HG02852 (cell line): ENCODE data around the gene FYB1.

Experiments
- ATAC-seq: cut with Tn5 transposase; IDR thresholded peaks from one replicate; pipeline ENCODE4 v1.9.1; 2021; ENCODE audit warnings: mild to moderate bottlenecking, moderate library complexity; ENCODE audit not compliant: unreplicated experiment

FYB1 gene

DNA sequence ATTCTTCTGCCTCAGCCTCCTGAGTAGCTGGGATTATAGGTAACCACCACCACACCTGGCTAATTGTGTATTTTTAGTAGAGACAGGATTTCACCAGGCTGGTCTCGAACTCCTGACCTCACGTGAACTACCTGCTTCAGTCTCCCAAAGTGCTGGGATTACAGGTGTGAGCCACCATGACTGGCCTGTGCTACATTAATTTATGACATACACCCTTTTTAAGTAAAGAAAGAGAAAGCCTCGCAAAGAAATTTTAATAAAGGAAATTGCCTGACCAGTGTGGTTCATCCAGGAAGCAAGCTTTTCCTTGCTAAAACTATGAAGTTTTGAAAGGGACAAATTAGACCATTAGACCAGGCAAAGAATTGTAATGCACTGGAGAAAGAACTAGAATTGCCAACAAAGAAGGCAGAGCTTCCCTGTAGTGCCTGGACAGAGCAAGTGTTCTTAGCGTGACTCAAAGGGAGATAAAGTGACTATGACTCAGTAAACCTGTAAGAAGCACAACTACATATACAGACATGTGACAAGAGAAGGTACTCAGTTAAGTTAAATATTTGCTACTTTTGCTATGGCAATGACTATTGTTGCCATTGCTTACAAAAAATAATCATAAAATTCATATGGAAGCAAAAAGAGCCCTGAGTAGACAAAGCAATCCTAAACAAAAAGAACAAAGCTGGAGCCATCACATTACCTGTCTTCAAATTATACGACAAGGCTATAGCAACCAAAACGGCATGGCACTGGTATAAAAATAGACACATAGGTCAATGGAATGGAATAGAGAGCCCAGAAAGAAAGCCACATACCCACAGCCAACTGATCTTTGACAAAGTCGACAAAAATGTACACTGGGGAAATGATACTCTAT, 54.6 kb downstream of the FYB1 start:
- ATAC-seq, result no peak

DNA sequence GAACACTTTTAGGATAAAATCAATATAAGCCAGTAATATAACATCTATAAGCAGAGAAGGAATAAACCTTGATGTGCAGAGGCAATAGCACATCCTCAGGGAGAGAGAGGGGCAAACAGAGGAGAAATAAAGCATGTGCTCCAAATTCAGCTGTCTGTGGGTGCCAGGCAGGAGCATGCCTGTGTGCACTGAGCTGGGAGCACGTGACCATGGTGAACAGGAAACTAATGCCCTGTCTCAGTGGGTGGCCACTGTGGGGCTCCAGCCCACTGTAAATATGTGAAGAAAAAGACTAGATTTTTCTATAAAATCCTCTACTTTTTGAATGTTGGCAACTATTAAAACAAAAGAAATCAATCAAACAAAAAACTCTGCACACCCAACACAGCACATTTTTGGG, 55.3 kb downstream of the FYB1 start:
- ATAC-seq, result no peak

DNA sequence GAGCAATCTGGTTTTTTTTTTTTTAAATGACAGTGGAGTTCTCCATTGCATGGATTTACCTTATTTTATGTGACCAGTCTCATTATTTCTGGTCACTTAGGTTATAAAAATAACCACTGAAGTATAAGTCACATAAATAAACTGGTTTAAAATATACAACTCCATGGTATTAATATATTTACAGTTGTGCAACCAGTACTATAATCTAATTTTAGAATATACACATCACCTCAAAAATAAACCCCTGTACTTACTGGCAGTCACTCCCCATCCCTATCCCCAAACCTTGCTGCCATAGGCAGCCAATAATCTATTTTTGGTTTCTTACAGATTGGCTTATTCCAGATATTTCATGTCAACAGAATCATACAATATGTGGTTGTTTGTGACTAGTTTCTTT, 57.8 kb downstream of the FYB1 start:
- no peak for ATAC-seq

DNA sequence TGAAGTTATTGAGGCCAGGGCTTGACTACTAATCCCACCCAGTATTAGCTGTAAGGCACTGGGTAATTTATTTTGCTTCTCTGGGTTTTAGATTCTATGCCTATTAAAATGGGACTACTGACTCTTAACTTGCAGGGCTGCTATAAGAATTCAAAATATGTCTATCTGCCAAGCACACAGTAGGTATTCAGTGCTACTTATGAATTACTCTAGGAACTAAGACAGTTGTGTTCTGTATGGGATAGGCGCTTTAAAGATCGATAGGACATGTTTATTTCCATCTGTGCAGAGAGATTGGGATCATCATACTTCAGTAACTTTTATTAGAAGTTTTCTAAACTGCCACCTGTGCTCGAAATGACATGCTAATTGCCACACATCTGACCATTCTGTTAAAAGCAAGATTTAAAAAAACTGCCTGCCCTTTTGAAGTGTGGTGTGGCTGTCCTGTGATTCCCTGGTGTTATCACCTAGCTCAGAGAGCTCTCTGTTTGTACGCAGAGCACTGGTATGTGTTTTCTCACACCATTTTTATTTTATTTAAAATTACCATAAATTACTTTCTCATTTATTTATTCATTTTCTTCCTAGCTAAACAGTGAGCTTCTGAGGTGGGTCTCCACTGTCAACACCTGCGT, 58.7 kb downstream of the FYB1 start:
- ATAC-seq, result no peak

DNA sequence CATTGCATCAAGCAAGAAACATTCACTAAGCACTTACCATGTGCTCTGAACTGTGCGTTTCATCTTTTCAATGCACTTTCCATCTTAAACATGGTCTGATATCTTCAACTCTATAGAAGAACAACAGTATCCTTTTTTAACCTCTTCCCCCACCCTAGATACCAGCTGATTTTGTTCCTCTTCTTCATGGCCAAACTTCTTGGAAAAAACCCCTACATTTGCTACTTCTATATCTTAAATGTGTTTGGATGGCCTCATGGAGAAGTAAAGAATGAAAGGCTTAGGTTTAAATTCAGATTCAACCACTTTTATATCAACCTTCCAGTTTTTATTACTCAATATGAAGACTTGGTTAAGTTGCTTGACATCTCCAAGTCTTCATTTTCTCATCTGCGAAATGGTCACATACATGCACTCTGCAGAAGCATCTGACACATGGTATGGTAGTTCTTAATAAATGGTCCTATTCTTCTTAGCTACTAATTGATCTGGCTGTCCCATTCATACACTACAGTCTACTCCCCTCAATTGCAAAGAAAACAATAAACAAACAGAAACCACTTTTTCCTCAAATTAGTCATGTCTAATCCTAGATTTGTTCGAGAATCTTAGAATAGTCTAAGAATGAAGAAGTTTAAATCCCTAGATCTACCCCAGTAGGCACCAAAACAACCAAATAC, 59.4 kb downstream of the FYB1 start:
- ATAC-seq, result no peak

DNA sequence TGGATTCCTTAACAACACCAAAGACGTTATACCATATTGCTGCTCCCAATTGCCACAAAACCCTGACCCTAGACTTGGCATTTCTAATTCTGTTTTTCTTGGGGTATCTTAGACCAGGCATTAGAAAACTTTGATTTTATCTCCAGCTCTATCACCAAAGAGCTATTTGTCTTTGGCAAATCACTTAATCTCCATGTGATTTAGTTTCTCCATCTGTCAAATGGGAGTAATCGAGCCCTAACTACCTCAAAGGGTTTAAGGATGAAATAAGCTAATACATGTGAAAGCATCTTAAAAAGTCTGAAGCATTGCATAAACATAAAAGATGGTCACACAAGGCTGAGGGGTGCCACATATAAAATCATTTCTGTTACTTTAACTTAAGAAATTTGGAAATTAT, 60.6 kb downstream of the FYB1 start:
- ATAC-seq, result no peak

DNA sequence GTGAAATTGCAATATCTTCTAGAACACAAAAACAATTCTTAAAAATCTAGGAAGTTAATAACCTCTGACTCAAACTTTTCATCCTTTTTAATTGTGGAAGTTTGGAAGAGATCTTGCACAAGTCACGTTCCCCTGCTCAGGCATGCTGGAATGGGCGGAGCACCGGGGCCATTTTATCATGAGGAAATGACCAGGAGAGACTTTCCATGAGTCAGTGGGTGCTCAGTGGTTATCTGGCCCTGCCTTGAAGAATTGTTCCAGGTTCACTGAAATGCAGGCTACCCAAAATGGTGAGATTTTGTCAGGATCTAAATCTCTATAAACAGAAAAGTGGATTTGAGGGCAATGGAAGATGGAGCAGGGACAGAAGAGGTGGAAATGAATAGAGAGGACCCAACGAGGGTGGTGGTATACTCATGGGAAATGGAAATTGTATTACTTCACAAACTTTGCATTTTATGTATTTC, 61.2 kb downstream of the FYB1 start:
- no peak for ATAC-seq

DNA sequence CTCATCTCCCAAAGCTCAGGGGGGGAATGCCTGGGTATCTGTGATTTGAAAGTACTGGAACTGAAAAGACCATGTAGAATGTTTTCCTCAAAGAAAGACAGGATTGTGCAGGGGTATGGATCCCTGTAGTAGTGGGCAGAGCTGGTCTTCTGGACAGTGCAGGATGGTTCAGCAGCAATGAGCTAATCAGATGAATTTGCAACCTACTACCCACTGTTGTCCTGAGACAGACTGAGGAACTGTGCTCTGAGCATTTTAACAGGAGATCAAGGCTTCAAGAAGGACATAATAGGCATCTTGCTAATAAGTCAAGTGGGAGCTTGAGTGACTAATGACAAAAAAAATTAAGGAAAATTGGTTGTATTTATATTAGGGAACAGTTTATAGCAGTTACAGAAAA, 61.7 kb downstream of the FYB1 start:
- ATAC-seq, result no peak

DNA sequence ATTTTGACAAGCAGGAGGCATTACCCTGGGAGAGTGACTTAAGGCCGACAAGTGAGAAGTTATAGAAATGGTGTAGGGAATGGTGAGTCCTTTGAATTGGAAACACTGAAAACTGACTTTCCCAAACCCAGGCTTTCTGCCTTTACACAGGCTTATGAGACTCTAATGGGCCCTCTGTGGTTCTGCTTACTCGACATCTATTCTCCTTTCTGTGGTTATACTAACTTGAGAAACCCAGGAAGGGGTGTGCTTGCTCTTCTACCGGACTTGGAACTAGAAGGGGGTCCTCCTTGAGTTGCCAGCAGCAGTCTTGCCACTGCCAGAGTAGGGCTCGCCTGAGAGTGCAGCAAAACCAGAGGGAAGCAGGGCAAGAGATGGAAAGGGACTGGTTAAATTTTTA, 63.3 kb downstream of the FYB1 start:
- no peak for ATAC-seq

DNA sequence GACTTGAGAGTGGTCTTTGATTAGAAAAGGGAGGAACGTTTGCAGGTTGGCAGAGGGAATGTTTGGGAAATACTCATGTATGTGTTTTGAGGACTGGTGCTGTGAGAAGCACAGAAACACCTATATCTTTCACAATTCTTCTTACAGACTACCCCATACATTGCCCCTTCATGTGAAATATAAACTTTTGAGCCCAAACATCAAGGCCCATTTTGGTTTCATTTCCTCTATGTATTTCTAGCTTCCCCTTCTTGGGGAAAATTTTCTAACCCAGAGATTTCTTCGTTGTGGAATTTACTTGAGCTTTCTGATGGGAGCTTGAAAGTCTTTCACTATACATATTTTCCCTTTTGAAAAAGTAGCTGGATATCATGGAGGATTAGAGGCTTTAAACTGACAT, 67.6 kb downstream of the FYB1 start:
- no peak for ATAC-seq

DNA sequence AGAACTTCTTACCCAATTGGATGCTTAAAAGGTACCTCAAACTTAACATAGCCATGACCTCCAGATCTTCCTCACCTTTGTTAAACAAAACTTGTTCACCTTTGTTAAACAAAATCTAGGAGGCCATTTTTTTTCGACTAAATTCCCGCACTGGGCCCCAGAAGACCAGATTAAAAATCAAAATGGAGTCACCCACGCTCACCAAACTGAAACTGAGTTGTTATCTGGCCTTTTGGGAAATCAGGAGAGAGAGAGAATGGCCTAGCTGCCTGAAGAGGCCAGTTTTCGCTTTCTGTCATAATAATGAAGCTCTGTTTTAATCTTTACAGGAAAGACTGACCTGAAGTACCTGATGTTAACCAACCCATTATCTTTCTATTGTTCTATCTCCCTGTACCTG, 69.4 kb downstream of the FYB1 start:
- no peak for ATAC-seq

DNA sequence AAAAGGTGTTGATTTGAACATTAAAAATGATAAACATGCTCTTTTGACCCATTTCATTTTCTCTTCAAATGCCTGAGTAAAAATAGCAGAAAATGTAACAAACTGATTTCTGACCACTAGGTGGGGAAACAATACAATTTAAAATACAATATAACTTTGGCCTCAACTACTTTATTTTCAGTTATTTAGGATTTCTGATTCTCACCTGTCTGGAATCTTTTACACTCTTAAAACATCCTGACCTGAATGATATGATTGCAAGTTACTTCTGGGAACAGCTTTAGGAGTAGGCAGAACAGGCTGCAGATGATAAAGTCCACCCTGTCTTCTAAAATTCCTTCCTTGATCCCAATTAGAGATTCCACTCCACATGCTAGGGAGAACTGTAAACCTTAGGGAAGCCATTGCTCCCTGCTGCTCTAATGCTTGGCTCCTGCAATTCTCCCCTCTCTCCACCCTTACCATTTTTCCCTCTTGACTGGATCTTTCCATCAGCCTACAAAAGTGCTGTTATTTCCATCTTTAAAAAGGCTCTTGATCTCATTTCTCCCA, 70.3 kb downstream of the FYB1 start:
- ATAC-seq, result no peak

DNA sequence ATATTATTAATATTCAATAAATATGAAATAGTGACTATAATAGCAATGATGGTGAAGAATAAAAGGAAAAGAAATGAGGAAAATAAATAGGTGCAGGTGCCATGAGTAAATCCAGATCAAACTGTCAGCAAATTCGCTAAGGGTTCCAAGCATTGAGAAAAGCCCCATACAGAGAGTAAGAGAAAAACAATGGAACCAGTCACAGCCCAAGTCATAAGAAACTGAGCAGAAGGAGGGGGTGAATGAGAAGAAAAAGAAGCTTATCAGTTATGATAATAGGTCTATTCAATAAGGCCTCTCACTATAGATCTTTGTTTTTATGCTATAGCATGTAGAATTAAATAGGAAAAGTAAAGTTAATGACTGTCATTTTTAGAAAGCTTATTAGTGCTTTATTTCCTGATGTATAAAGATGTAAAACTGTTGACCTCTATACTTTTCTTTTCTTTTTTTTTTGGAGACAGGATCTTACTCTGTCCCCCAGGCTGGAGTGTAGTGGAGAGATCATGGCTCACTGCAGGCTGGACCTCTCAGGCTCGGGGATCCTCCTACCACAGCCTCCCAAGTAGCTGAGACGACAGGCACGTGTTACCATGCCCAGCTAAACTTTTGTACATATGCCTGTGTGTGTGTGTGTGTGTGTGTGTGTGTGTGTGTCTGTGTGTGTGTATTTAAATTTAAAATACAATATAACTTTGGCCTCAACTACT, 72.4 kb downstream of the FYB1 start:
- ATAC-seq, result no peak

DNA sequence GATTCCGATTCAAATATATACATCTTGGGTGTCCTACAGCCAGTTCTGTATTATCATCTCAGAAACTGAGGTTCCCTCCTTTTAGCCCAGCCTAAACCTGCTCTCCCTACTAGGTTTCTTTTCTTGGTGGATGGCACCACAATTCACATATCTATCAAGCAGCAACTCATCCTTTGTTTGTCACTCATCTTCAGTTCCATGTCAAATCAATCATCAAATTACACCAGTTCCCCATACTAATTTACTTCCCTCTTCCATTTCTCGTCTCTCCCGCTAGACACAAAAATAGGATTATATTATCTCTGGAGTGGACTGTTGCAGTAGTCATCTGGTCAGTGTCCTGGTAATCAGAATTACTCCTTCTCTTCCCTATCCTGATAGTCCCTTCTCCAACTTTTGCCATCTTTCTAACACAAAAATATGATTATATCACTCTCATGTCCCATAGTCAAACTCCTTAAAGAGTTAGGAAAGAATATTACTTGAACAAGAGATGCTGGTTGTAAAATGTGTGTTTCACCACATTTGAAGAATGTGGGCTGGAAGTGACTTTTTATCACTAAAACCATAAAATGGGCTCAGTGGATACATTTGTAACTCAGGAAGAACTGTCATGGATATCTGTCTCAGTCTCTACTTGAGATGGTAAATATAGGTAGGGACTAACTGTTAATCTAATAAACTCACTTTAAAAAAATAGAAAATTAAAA, 76.1 kb downstream of the FYB1 start:
- no peak for ATAC-seq

DNA sequence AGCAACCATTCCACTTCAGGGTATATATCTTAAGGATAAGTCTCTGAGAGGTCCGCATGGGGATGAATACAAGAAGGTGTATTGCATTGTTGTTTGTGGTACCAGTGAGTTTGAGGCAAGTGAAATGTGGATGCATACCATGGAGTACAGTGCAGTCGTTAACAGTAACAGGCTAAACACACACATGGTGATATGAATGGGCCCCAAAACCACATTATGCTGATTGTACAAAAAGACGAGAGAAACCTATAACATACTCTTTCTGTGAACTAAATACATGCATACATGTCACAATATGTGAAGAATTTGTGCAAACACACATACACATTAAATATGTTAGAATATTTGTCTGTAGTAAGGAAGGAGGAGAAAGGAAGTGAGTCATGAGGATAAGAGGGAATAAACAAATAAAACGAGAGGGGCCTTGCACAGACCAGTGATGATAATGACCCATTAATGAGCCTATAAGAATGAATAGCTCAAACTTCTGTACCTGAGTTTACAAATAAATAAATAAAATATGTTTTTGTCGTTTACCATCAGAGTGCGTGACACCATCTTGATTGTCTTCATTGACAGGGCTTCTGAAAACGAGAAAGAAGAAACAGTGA, 78.7 kb downstream of the FYB1 start:
- no peak for ATAC-seq

DNA sequence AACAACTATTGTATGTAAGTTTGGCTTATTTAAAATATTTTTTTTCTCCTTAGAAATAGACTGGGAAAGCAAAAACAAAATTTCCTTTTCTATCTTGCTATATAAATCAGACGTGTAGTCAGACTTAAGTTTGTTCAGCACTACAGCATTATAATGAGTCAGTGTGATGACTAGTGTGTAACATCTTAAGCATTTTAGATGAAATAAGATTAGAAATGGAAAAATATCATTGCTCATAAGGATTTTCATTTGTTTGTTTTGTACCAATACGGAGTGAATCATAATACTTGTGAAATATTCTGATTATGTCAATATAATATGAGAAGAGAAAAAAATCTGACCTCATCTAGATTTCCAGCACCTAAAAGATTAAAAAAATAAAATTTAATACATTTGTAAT, 80.5 kb downstream of the FYB1 start:
- ATAC-seq, result no peak

DNA sequence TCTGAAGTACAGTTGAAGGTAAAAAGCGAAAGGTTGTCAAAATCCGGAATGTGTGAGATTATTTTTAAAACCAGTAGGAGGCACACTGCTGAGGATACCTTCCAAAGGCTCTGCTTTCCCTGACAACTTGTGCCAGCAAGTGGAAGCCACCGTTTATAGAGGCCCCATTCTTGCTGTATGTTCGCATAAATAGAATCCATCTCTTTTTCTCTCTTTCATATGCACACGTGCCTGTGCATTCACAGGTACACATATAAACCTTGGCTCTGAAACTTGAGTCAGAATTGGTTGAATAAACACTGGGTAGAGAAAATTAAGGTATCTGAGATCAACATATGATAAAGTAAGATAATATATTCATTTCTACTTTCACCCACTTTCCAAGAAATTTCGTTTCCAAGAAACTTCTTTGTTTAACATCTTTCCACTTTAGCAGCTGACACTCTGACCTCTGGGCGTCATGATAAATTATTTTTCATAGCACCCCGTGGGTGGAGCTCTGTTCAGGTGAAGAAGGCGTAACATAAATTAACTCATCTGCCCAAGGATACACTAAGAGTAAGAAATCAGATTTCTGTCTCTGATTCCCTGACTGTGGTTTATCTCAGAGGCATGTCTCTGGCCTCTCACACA, 81.4 kb downstream of the FYB1 start:
- no peak for ATAC-seq

DNA sequence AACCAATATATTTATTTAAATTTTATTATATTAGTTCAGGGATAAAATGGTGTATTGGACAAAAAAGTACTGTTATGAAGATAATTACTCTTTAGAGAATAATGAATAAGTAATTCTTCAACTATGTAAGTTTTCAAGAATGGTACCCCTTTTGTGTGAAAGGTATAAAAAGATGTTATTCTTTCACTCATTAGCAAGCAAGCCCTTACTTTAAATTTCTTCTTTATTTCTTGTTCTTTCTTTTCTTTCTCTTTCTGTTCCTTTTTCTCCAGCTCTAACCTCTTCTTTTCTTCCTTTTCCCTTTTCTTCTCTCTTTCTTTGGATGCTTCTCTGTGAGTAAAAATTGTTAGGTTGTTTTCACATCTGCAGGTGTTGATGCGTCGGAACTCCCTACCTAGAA, 82.0 kb downstream of the FYB1 start:
- no peak for ATAC-seq

DNA sequence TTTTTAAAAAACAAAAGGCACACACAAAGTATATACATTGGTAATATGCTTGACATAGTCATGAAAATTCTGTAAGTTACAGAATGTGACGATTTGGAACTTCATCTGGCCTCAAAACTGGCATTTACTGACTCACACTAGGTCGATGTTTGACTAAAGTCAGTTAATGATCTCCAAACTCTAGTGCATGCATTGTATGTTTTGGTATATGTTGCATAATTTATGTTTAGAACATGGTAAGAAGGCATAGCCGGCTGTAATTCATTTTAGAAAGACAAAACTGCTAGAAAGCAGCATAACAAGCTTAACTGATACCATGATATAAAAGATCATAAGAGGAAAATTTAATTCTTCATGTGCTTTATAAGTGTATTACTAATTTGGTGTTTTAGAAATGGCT, 86.6 kb downstream of the FYB1 start:
- ATAC-seq, result no peak

DNA sequence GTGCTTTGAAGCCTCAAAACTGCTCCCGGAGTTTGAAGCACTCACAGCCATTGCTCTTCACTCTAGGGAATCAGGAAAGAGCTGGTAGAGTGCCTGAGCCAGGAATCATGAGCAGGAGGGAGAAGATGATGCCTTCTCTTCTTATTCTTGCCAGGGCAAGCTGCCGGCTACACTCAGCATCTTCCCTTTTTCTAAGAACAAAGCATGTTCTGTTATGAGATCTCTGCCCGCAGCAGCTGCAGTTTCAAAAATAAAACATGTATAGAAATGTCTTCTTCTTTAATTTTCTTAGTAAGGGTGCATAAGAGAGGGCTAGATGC, 87.3 kb downstream of the FYB1 start:
- no peak for ATAC-seq
